GM21576 (cell line): Measurements from ENCODE around the gene PEG3.

Experiments used
- ATAC-seq: cut with Tn5 transposase; IDR thresholded peaks from one replicate; pipeline ENCODE4 v1.9.1; 2021; ENCODE audit warnings: mild to moderate bottlenecking, moderate library complexity; ENCODE audit not compliant: unreplicated experiment

PEG3 gene

GRCh38 chr19:56839652-56840450 lies 675 bp downstream of the PEG3 start:
- ATAC-seq, result no peak

GRCh38 chr19:56838909-56839651 lies 1.4 kb downstream of the PEG3 start:
- ATAC-seq, result no peak

- ATAC-seq, result no peak
Measured at GRCh38 chr19:56838024-56838908, 2.3 kb downstream of the PEG3 start.

- no peak for ATAC-seq
Measured at GRCh38 chr19:56837492-56838023, 3.0 kb downstream of the PEG3 start.

- no peak for ATAC-seq
Measured at GRCh38 chr19:56837004-56837403, 3.5 kb downstream of the PEG3 start.

GRCh38 chr19:56836059-56836458 lies 4.5 kb downstream of the PEG3 start:
- no peak for ATAC-seq

- no peak for ATAC-seq
Measured at GRCh38 chr19:56835401-56835800, 5.1 kb downstream of the PEG3 start.

GRCh38 chr19:56834564-56835375 lies 5.8 kb downstream of the PEG3 start:
- ATAC-seq, result no peak

GRCh38 chr19:56832352-56832928 lies 8.1 kb downstream of the PEG3 start:
- ATAC-seq, result no peak

- no peak for ATAC-seq
Measured at GRCh38 chr19:56831255-56831654, 9.3 kb downstream of the PEG3 start.

GRCh38 chr19:56829596-56829995 lies 10.9 kb downstream of the PEG3 start:
- no peak for ATAC-seq

- no peak for ATAC-seq
Measured at GRCh38 chr19:56827708-56828107, 12.8 kb downstream of the PEG3 start.

- no peak for ATAC-seq
Measured at GRCh38 chr19:56823956-56824355, 16.6 kb downstream of the PEG3 start.

GRCh38 chr19:56823417-56823816 lies 17.1 kb downstream of the PEG3 start:
- no peak for ATAC-seq

GRCh38 chr19:56822755-56823154 lies 17.8 kb downstream of the PEG3 start:
- no peak for ATAC-seq

GRCh38 chr19:56821675-56822074 lies 18.9 kb downstream of the PEG3 start:
- no peak for ATAC-seq

- ATAC-seq, result no peak
Measured at GRCh38 chr19:56821209-56821608, 19.3 kb downstream of the PEG3 start.

GRCh38 chr19:56819166-56819565 lies 21.4 kb downstream of the PEG3 start:
- ATAC-seq, result no peak

GRCh38 chr19:56814656-56815055 lies 25.9 kb downstream of the PEG3 start:
- ATAC-seq, result no peak

GRCh38 chr19:56813531-56813930 lies 27.0 kb downstream of the PEG3 start:
- no peak for ATAC-seq
